ENCODE measurements around the gene TES. TPM values are rescaled to one million over a fixed set of nuclear protein-coding genes. Genes with fewer than 3 reads are reported as not detected.
A peak's percentile ranks its signal among the peaks of the same experiment; 100 is the strongest.
"Not testable (repeated sequence)": the region's sequence is repeated elsewhere in the genome, so short reads cannot be mapped to it uniquely, and the experiment has no call there.

TES gene, protein sequence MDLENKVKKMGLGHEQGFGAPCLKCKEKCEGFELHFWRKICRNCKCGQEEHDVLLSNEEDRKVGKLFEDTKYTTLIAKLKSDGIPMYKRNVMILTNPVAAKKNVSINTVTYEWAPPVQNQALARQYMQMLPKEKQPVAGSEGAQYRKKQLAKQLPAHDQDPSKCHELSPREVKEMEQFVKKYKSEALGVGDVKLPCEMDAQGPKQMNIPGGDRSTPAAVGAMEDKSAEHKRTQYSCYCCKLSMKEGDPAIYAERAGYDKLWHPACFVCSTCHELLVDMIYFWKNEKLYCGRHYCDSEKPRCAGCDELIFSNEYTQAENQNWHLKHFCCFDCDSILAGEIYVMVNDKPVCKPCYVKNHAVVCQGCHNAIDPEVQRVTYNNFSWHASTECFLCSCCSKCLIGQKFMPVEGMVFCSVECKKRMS
- 77.9 TPM for polyA plus RNA-seq (2013, experiment 1 of 2; ENCODE audit: insufficient read length)
- polyA plus RNA-seq (2013, experiment 2 of 2; ENCODE audit: insufficient read length): 78.6 TPM

- DNase-seq: peak; percentile 67
These were observed at the start of gene TES for GRCh38 chr7:116210345-116211005. Gene TES, plus strand, starts transcription at chr7:116210539. Its CDS starts 169 bp downstream, at chr7:116210708.

DNA sequence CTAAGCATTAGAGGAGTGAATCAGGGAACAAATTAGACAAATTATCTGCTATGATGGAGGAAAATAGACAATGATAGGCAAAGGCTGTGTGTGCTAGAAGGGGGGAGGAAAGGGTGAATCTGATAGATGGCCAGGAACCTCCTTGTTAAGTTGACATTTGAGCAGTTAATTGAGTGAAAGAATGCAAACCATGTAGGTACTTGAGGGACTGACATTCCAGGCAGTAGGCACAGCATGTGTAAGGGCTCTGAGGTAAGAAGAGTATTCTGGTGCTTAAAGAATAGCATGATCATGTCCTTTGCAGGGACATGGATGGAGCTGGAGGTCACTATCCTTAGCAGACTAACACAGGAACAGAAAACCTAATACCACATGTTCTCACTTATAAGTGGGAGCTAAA, 48.6 kb upstream of the TES start:
- no peak for DNase-seq

GRCh38 chr7:116162254-116162653, 48.1 kb upstream of the TES start:
- DNase-seq: no peak

DNA sequence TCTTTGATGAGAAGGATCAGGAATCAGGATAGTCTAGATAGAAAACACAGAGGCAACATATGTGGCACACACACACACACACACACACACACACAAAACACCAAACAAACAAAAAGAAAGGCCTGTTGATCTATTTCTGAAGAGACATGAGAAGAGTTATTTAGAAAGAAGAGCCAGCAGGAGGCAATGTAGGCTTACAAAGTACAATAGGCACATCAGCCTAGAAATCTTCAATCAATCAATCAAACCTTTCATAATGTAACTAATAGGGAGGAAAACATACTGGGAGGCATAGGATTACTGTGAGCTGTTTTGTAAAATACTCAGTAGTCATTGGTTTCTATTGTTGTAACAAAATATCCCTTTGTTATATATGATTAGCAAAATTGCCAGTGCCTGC, 47.3 kb upstream of the TES start:
- DNase-seq: no peak

- peak; percentile 64 for DNase-seq
These were observed 45.6 kb upstream of the TES start for GRCh38 chr7:116164552-116165306.

DNA sequence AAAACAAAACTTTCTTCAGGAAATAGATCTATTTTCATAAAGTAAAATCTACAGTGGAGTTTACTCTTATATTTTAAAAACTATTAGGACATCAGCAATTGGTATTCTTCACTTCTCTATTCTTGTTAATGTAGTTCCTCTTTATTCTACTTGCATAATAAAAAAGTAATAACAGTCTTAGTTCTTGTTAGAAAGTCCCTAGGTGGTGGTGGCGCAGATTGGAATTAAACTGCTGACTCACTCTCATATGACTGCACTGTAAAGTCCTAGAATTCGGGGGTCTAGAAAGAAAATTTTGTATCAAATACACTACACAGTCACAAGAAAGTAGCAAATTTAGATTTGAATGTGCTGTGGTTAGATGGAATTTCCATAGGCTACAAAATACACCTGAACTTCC, 44.6 kb upstream of the TES start:
- no peak for DNase-seq

DNA sequence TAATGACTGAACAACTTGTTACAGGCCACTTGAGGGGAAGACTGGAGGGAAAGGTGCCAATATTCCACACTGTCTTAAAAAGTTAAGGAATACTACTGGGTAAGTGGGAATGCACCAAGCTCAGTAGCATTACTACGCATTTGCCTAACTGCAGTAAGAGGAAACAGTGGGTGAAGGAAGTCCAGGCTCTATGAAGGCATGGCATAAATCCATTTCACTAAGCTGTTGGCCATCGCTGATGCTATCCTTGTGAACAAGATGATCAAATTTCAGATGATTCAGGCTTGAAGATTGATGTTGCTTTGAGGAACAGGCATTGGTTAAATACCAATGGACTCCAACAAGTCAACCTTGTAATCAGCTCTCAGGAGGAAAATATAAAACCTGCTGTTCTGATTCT, 44.2 kb upstream of the TES start:
- peak; percentile 16 for DNase-seq

GRCh38 chr7:116167177-116167576, 43.2 kb upstream of the TES start:
- DNase-seq: no peak

GRCh38 chr7:116169060-116169459, 41.3 kb upstream of the TES start:
- DNase-seq: peak; percentile 64

DNA sequence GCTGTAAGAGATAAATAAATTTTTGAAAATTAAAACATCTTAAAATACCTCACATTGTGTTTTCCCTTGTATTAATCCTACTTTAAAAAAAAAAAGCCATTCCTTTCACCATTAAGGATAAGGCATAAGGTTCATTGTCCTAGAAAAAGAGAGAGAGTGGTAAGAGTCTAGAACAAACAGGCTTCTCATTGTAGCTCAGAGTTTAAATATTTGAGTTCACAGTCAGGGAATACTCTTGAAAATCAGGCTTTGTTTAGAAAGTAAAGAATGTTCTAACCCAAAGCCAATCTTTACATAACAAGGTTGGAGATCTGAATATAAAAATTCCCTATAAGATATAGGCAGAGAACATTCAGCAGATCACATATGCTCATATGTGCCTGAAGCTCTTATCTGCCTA, 40.2 kb upstream of the TES start:
- DNase-seq: no peak

- DNase-seq: no peak
These were observed 39.2 kb upstream of the TES start for GRCh38 chr7:116171094-116171493.

DNA sequence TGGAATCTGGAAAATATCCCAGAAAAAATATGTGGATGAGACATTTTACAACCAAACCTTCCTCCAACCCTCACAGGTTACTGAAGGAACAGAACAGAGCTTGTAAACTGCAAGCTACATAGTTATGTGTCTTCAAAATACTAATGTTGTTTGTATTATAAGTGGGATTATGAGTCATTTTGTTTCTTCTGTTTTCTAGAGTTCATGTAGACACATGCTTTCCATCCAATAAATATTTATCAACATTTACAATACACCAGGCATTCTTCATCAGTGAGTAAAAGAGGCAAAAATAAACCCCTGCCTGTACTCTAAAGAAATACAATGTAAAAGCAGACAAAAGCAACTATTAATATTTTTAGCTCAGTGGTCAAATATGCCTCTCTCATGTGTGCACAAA, 38.0 kb upstream of the TES start:
- DNase-seq: no peak

DNA sequence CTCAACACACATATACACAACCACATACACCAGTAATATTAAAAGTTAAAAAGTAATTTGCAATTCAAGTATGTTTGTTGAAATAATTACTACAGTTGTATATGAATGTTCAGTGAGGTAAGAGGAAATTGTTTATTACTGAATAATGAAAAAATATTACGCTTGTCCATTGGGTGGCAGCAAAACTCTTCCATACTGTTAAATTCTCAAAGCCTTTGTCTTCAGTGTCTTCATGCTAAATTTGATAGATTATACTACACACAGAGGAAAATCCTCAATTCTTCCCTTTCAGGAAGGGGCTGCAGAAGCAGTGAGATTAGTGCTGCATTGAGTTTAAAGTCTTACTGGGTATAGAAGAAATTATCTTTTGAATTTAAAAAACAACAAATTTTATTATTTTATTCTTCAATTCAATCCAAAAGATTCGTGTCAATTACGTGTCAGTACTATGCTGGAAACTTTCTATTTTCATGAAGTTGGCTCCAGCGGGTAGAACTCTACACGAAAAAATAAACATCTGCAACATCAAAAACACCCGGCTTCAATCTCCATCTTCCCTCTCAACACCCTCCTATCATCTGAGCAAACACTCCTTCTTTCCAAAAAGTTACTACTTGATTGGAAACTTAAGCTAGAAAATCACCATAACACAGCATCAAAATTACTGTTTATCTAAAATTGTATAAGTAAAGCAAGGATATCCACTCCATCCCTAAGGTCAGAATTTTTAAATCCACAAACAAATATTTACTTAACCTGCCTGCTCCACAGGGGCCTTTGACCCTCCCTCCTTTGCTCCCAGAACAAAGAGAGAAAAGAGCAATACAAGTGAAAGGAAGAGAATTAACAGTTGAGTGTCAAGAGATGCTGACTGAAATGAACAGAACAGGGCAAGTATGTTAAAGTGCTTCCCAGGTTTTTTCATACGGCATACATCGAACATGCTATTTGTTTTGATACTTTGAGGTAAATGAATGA, 37.0 kb upstream of the TES start:
- peak; percentile 50 for DNase-seq

- DNase-seq: not testable (repeated sequence)
These were observed 35.2 kb upstream of the TES start for GRCh38 chr7:116175095-116175494.

DNA sequence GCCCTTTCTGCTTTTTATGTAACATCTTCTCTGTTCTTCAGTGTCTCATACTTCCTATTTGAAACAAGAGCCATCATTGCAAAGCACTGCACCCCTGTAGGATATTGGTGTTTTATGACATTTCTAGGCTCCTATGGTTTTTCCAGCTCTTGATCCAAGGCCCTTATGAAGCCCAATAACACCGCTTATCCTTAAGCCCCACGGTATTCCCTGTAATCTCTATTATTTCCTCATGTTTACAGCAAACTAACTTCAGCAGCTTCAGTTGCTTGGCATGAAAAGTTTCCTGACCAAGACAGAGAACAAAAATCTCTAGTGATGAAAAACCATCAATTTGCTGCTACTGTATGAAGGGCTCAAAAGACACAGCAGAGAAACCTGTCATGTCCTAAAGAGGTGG, 34.1 kb upstream of the TES start:
- no peak for DNase-seq

DNA sequence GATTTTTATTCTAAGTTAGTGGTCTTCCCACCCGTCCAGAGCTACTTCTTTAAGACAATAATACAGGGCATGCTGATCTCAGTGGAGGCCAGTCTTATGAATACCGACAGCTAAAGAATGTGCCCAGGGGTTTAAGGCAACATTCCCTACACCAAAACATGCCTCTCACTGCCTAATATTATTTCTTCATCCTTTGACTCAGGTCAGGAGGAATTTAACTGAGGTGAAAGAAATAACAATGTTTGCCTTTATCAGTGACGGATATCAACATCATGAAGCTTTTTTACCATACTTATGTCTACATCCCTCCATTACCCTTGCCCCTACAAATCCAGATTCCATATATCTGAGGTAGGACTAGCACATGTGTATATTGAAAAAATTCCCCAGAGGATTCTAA, 33.3 kb upstream of the TES start:
- DNase-seq: peak; percentile 88

- peak; percentile 63 for DNase-seq
These were observed 30.0 kb upstream of the TES start for GRCh38 chr7:116180302-116180701.

- no peak for DNase-seq
These were observed 28.3 kb upstream of the TES start for GRCh38 chr7:116182023-116182422.

GRCh38 chr7:116185450-116185849, 24.9 kb upstream of the TES start:
- no peak for DNase-seq

DNA sequence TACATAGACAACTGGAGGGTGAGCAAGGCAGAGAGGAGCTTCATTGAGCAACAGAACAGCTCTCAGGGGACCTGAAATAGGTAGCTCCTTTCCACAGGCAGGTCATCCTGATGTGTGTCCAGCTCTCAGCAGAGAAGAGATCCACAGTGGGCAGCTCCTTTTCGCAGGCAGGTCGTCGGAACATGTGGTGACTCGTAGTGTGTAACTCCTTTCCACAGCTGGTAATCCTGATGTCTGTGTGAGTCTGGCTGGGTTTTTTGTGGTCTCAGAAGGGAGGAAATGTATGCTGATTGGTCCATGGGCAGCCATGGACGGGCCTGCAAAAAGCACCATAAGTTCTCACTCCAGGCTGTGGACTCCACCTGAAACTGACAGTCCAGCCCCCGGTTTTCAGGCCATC, 24.4 kb upstream of the TES start:
- peak; percentile 45 for DNase-seq

GRCh38 chr7:116187400-116187799, 22.9 kb upstream of the TES start:
- DNase-seq: no peak

Measured in fibroblast of skin of abdomen (primary cell).